ENCODE data around the gene TFIP11.

The TFIP11 gene

GRCh38 chr22:26453216-26453615 lies 59.1 kb downstream of the TFIP11 start:
- TF ChIP-seq TAF1 (IDR thresholded peaks at IDR 0.05; ENCODE audit: borderline replicate concordance, insufficient read depth, low read length) (no peak), SIN3A (IDR thresholded peaks at IDR 0.05; ENCODE audit: borderline replicate concordance, insufficient read depth, low read length) (no peak), REST (IDR thresholded peaks at IDR 0.05; ENCODE audit: insufficient read depth in 1 of 2, low read depth in 2 of 2, low read length in 2 of 2) (no peak), FOXP2 (optimal IDR thresholded peaks at IDR 0.05; ENCODE audit: borderline replicate concordance, extremely low read depth, extremely low read length, insufficient read depth) (no peak), POLR2AphosphoS5 (IDR thresholded peaks at IDR 0.05; ENCODE audit: low read depth, low read length) (no peak)

- TF ChIP-seq POLR2AphosphoS5 (IDR thresholded peaks at IDR 0.05; ENCODE audit: low read depth, low read length) (no peak), FOXP2 (optimal IDR thresholded peaks at IDR 0.05; ENCODE audit: borderline replicate concordance, extremely low read depth, extremely low read length, insufficient read depth) (no peak), SIN3A (IDR thresholded peaks at IDR 0.05; ENCODE audit: borderline replicate concordance, insufficient read depth, low read length) (no peak), REST (IDR thresholded peaks at IDR 0.05; ENCODE audit: insufficient read depth in 1 of 2, low read depth in 2 of 2, low read length in 2 of 2) (no peak), TAF1 (IDR thresholded peaks at IDR 0.05; ENCODE audit: borderline replicate concordance, insufficient read depth, low read length) (no peak)
Observed at GRCh38 chr22:26452236-26453016, 59.8 kb downstream of the TFIP11 start.

- TF ChIP-seq TAF1 (IDR thresholded peaks at IDR 0.05; ENCODE audit: borderline replicate concordance, insufficient read depth, low read length): no peak
- no peak for TF ChIP-seq SIN3A (IDR thresholded peaks at IDR 0.05; ENCODE audit: borderline replicate concordance, insufficient read depth, low read length)
- no peak for TF ChIP-seq REST (IDR thresholded peaks at IDR 0.05; ENCODE audit: insufficient read depth in 1 of 2, low read depth in 2 of 2, low read length in 2 of 2)
- TF ChIP-seq FOXP2 (optimal IDR thresholded peaks at IDR 0.05; ENCODE audit: borderline replicate concordance, extremely low read depth, extremely low read length, insufficient read depth): no peak
- TF ChIP-seq POLR2AphosphoS5 (IDR thresholded peaks at IDR 0.05; ENCODE audit: low read depth, low read length): no peak
Observed at GRCh38 chr22:26450453-26451185, 61.7 kb downstream of the TFIP11 start.

- TF ChIP-seq TAF1 (IDR thresholded peaks at IDR 0.05; ENCODE audit: borderline replicate concordance, insufficient read depth, low read length) (no peak), FOXP2 (optimal IDR thresholded peaks at IDR 0.05; ENCODE audit: borderline replicate concordance, extremely low read depth, extremely low read length, insufficient read depth) (no peak), REST (IDR thresholded peaks at IDR 0.05; ENCODE audit: insufficient read depth in 1 of 2, low read depth in 2 of 2, low read length in 2 of 2) (no peak), POLR2AphosphoS5 (IDR thresholded peaks at IDR 0.05; ENCODE audit: low read depth, low read length) (no peak), SIN3A (IDR thresholded peaks at IDR 0.05; ENCODE audit: borderline replicate concordance, insufficient read depth, low read length) (no peak)
Observed at GRCh38 chr22:26448941-26449340, 63.3 kb downstream of the TFIP11 start.

Data from PFSK-1 (cell line).